ENCODE results near the gene NRARP.

DNA sequence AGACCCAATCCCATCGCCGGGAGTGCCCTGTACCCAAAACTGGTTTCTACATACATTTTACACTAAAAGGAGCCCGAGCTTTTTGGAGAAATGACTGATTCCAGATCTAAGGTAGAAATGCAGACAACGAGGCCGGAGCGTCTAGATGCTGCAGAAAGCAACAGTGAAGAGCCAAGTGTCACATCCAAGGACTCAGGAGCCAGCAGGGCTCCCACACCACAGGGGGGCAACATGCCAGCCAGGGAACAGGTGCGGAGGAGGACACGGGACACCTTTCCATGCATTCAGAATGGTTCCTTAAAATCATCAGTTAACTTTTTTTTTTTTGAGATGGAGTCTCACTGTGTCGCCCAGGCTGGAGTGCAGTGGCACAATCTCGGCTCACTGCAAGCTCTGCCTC is 23.1 kb upstream of the NRARP start:
- TF ChIP-seq KDM1A (IDR thresholded peaks at IDR 0.05; ENCODE audit: borderline replicate concordance) (no peak), SUZ12 (IDR thresholded peaks at IDR 0.05; ENCODE audit: unreplicated experiment) (no peak), POLR2A (IDR thresholded peaks at IDR 0.05; ENCODE audit: low read depth, low read length) (no peak), ZNF384 (IDR thresholded peaks at IDR 0.05; ENCODE audit: borderline replicate concordance, low read depth, low read length) (no peak), TAF1 (IDR thresholded peaks at IDR 0.05; ENCODE audit: borderline replicate concordance, low read depth, low read length) (no peak)
- TF ChIP-seq, protein P1, sequence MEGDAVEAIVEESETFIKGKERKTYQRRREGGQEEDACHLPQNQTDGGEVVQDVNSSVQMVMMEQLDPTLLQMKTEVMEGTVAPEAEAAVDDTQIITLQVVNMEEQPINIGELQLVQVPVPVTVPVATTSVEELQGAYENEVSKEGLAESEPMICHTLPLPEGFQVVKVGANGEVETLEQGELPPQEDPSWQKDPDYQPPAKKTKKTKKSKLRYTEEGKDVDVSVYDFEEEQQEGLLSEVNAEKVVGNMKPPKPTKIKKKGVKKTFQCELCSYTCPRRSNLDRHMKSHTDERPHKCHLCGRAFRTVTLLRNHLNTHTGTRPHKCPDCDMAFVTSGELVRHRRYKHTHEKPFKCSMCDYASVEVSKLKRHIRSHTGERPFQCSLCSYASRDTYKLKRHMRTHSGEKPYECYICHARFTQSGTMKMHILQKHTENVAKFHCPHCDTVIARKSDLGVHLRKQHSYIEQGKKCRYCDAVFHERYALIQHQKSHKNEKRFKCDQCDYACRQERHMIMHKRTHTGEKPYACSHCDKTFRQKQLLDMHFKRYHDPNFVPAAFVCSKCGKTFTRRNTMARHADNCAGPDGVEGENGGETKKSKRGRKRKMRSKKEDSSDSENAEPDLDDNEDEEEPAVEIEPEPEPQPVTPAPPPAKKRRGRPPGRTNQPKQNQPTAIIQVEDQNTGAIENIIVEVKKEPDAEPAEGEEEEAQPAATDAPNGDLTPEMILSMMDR (IDR thresholded peaks at IDR 0.05 in 2 of 3, conservative IDR thresholded peaks at IDR 0.05 in 1 of 3; ENCODE audit: control insufficient read depth in 2 of 3, extremely low read depth in 1 of 3, insufficient read depth in 1 of 3, low read depth in 3 of 3, low read length in 3 of 3) = no peak
- TF ChIP-seq, protein P2, sequence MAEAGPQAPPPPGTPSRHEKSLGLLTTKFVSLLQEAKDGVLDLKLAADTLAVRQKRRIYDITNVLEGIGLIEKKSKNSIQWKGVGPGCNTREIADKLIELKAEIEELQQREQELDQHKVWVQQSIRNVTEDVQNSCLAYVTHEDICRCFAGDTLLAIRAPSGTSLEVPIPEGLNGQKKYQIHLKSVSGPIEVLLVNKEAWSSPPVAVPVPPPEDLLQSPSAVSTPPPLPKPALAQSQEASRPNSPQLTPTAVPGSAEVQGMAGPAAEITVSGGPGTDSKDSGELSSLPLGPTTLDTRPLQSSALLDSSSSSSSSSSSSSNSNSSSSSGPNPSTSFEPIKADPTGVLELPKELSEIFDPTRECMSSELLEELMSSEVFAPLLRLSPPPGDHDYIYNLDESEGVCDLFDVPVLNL (IDR thresholded peaks at IDR 0.05; ENCODE audit: low read depth, low read length) = no peak
- TF ChIP-seq, protein P3, sequence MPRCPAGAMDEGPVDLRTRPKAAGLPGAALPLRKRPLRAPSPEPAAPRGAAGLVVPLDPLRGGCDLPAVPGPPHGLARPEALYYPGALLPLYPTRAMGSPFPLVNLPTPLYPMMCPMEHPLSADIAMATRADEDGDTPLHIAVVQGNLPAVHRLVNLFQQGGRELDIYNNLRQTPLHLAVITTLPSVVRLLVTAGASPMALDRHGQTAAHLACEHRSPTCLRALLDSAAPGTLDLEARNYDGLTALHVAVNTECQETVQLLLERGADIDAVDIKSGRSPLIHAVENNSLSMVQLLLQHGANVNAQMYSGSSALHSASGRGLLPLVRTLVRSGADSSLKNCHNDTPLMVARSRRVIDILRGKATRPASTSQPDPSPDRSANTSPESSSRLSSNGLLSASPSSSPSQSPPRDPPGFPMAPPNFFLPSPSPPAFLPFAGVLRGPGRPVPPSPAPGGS (IDR thresholded peaks at IDR 0.05; ENCODE audit: borderline replicate concordance, insufficient read depth, low read depth, low read length, poor library complexity, severe bottlenecking) = no peak

Data from GM12878 (cell line).